ENCODE measurements around the gene KLHL42.
"Not testable (repeated sequence)": the region's sequence is repeated elsewhere in the genome, so short reads cannot be mapped to it uniquely, and the experiment has no call there.

The KLHL42 gene, protein sequence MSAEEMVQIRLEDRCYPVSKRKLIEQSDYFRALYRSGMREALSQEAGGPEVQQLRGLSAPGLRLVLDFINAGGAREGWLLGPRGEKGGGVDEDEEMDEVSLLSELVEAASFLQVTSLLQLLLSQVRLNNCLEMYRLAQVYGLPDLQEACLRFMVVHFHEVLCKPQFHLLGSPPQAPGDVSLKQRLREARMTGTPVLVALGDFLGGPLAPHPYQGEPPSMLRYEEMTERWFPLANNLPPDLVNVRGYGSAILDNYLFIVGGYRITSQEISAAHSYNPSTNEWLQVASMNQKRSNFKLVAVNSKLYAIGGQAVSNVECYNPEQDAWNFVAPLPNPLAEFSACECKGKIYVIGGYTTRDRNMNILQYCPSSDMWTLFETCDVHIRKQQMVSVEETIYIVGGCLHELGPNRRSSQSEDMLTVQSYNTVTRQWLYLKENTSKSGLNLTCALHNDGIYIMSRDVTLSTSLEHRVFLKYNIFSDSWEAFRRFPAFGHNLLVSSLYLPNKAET

DNA sequence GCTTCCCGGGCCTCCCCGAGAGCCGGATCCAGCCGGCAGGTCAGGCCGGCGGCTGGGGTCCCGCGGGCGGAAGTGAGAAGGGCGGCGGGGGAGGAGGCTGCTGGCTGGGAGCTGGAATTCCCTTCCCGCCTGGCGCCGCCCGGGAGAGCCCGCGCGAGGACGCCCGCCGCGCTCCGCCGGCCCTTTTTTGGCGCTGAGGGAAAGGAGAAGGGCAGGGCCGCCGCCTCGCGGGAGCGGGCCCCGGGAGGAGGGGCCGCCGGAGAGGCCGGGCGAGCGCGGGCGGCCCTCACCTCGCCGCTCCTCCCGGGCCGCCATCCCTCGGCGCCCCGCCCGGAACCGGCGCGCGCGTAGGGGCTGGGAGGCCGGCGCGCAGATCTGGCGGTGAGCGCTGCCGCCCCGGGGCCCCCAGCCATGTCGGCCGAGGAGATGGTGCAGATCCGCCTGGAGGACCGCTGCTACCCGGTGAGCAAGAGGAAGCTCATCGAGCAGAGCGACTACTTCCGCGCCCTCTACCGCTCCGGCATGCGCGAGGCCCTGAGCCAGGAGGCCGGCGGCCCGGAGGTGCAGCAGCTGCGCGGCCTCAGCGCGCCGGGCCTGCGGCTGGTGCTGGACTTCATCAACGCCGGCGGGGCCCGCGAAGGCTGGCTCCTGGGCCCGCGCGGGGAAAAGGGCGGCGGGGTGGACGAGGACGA lies at the start of gene KLHL42, which contains the start of gene MANSC4:
TSS of gene KLHL42 (plus strand) at position 314 of the 692 bp plus-strand sequence. CDS start at position 412, 98 bp downstream.
TSS of gene MANSC4 (minus strand) at position 317 of the 692 bp plus-strand sequence. CDS start 8,960 bp downstream, outside the sequence.
- no peak for DNase-seq

DNA sequence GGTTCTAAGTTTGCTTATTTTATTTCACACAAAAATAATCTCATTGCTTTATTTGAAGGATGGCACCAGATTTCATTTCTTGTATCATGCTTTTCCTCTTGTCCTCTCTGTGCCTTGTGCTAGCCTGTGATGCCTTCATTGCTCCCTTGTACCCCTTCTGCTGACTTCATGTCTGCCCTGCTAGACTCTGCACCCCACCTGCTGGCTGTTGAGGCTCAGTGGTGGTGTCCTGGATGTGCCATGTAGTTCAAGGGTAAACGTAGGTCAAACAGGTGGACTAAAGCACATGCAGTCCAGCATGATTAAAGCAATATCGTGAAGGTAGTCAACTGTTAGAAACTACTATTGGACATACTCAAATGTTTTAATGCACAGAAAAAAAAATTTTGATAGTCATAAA lies 47.8 kb upstream of the KLHL42 start:
- DNase-seq, result no peak

DNA sequence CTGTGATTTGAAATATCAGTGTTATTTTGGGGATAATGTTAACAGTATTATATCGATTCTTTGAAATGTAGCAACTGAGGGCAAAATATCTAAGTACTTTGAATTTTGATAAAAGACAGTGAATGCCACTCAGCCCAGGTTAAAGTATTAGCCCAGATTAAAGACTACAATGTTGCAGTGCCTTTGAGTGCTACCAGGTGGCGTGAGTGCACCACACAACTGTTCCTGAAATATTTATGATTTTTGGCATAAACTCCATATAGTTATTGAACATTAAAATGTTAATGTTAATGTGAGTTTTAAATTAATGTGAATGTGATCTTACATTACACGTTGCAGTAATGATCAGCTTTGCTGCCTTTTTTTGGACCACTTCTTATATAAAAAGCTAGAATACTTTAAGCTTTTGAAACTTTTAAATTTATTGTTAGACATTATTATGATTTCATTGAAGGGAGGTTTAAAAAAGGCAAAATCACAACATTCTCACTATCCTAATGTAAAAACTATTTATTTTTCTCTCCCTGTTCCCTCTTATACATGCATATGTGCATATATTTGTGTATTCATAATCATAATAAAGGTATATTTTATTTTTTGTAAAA lies 46.9 kb upstream of the KLHL42 start:
- no peak for DNase-seq

DNA sequence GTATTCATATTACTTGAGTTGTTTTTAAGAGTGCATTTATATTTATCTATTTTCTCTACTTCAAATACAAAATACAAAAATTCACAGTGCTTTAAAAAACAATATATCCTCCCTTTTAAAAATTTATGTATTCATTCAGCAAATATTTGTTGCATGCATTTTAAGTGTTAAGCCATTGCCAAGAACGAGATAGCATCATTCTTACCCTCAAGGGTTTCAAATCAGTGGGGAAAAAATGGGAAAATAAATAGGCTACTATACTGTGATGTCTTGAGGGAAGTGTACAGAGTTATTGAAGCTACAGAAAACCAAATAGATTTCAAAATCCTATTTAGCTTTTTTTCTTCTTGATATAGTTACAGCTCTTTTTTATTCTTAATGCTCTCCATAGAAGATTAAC lies 46.2 kb upstream of the KLHL42 start:
- no peak for DNase-seq

DNA sequence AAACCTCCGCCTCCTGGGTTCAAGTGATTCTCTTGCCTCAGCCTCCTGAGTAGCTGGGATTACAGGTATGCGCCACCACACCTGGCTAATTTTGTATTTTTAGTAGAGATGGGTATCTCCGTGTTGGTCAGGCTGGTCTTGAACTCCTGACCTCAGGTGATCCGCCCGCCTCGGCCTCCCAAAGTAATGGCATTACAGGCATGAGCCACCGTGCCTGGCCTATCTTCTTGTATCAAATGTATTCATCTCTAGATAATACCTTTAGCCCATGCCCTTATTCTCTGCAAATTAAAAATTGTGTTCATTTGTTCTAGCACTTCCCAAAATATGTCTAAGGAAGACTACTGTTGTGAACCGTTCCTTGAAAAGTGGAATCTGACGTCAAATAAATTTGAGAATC lies 45.7 kb upstream of the KLHL42 start:
- DNase-seq, result not testable (repeated sequence)

DNA sequence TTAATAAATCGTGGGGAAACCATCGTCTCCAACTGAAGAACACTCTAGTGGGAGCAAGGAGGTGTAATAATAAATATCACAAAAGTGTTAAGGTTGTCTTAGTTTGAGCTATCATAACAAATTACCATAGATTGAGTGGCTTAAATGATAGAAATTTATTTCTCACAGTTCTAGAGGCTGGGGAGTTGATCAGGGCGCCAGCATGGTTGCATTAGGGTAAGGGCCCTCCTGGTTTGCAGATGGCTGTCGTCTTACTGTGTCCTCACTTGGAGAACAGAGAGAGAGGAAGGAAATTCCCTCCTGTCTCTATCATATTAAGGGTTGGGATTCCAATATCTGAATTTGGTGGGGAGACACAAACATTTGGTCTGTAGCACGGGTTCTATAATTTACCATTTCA lies 36.4 kb upstream of the KLHL42 start:
- DNase-seq, result no peak

DNA sequence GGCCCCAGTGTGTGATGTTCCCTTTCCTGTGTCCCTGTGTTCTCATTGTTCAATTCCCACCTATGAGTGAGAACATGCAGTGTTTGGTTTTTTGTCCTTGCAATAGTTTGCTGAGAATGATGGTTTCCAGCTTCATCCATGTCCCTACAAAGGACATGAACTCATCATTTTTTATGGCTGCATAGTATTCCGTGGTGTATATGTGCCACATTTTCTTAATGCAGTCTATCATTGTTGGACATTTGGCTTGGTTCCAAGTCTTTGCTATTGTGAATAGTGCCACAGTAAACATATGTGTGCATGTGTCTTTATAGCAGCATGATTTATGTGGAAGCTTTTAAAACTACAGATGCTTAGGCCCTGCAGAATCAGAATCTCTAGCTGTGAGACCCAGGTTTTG lies 34.3 kb upstream of the KLHL42 start:
- not testable (repeated sequence) for DNase-seq

DNA sequence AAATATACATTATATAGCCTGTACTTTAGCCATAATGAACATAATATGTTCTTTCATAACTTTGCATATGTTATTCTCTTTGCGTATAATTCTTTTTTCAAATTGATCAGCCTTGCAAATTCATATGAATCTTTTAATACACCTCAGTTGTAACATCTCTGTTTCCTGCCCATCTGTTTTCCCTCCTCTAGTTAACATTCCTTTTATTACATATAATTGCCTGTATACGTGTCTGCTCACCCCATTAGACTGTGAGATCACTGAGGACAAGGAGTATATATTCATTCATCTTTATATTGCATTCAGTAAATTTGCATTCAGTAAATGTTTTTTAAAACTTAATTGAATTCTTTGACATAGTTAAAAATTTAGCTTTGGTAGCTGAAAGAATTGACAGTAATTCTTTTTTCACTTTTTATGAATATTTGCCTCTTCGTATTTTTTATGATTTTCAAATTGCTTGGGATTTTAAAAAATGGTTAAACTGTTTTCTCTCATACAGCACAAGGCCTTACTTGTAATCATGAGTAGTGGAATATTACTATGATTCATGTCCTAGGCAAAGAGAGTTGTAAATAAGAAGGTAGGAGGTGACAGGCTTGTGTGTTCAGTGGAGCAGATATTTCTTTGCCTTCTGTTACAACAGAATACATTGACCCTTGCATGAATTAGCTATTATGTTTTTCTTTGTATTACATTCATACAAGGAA lies 32.8 kb upstream of the KLHL42 start:
- DNase-seq, result no peak

DNA sequence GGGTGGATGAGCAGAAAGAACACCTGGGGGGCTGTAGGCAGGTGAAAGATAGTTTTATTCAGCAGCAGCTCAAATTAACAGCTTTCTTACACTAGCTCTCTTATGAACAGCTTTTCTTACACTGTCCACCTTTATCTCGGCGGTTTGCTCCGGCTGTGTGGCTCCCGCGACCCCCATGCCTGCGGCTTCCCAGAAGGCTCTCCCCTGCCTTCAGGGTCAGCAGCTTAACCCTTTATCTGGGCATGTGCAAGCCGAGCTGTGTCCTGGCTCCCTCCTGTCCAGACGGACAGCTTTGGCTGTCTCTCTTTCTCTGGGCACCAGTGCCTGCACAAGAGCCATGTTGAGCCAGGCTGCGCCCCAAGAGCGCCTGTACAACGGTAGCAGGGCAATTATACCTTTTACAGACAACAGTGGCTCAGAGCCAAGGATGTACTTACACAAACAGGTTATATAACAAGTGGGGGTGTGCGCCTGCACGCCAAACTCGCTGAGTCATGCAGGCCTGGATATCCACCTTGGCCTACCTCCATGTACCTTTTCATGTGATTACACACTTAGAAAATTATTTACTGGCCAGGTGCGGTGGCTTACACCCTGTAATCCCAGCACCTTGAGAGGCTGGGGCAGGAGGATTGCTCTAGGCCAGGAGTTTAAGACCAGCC lies 28.5 kb upstream of the KLHL42 start:
- DNase-seq, result no peak

DNA sequence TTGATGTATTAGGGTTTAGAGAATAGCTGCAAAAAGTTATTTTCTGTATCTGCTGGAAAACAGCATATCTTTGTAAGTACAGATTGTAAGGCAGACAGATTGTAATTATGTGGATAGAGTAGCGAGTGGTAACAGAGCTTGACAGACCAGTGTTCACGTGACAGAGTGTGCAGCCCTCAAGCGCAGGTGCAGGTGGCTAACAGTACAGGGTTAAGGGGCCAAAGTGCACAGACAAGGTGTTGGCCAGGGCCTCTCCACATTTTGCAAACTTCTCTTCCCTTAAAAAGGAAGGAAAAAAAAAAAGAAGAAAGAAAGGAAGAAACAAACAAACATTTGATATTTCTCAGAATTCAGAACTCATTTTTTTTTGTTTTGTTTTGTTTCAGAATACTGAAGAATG lies 25.2 kb upstream of the KLHL42 start:
- no peak for DNase-seq

DNA sequence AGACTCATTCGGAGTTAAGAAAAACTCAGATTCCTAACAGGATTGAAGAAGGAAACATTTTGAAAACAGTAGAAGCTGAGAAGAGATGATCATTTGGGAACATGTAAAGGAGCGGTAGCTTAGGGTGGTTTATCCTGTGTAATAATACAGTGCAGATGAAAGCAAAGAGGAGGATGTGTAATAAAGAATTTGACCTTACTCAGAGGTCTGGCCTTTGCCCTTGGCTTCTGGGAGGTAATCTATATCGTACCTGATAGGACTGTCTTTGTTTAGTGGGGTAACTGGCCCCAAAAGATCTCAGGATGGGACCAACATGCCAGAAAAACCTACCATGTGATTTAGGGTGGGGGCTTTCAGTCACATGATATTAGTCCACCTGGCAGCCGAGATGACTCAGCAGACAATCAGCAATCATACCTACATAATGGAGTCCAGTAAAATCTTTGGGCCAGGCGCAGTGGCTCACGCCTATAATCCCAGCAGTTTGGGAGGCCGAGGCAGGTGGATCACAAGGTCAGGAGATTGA lies 23.3 kb upstream of the KLHL42 start:
- no peak for DNase-seq

DNA sequence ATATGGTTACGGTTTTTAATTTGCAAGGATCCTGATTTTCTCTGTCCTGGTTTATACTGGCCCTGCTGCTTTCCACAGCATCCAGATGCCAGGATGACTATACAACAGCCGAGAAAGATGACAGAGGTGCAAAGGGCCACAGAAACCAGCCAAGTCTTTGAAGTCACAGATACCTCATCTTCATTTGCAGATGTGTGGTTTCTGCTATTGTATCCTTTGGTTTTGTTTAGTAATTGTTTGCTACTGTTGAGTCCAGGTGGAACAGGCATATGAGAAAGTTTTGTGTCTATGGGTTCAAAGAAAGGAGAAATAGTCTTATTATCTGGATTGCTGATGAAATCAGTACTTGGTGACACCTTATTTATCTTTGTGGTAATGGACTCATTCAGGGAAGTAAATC lies 17.3 kb upstream of the KLHL42 start:
- no peak for DNase-seq

DNA sequence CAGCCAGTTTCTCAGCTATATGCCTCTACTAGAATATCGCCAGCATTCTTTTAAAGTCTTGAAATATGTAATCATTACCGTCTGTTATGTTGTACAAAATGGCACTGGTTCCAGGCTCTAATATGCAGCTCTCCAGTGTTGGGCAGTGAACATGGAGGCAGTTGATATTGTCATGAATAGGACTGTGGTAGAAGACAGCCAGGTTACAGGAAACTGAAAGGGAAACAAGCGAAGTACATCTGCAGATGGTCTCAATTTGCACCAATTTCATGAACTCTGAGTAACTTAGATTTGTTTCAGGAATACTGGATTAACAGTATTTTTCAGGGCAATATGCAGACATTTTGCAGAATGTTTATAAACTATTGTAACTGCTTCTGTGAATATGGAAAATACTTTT lies 13.4 kb upstream of the KLHL42 start:
- DNase-seq, result no peak

DNA sequence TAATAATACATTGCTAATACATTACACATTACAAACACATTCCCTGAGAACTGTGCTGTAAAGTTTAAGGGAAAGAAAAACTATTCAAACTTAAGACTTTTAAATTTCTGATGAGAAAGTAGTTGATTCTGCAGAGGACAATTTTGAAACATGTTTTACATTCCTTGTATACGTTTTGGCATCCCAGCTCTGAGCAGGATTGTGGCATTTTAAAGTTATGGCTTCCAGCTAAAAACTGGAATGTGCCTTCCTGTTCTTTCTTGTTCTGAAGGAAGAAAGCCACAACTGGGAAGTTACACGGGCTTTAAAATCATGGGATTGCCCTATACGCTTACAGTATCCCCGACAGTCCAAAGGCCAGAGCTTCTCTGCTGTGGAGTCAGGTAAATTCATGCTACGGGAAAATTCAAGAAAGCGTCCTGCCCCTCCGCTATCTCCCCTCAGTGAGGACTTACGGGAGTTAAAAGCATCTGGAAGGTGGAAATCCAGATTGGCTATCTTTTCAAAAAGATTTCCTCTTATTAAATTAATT lies 10.8 kb upstream of the KLHL42 start:
- no peak for DNase-seq

DNA sequence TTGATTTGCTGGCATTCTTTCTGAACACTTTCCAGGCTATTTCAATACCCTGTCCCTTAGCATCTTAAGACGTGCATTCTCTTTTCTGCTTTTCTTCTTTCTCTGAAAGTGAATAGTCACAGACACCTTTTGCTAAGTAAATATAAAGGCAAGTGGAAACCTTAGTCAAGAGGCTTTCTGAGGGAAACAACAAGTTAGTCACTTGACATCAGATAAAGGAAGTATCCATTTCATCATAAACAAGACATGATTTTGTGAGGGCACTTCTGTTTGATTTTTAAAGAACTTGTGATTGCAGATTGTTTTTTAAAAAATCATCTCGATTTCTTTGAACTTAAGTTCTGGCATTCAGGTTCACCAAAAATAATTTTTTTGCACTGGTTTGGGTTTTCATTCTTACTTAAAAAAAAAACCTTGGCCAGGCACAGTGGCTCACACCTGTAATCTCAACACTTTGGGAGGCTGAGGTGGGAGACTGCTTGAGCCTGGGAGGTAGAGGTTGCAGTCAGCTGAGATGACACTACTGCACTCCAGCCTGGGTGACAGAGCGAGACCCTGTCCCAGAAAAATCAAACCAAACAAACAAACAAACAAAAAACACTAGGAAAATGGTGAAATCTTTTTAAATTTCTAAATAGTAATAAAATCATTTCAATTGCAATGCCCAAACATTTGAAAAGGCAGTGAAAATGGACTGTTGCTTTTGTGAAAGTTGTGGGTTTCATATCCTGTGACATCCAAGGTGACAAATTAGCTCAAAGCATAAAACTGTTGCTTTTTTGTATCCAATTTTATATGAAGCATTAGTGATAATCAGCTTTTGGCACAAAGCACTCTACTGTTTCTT lies 8.3 kb upstream of the KLHL42 start:
- DNase-seq, result no peak

DNA sequence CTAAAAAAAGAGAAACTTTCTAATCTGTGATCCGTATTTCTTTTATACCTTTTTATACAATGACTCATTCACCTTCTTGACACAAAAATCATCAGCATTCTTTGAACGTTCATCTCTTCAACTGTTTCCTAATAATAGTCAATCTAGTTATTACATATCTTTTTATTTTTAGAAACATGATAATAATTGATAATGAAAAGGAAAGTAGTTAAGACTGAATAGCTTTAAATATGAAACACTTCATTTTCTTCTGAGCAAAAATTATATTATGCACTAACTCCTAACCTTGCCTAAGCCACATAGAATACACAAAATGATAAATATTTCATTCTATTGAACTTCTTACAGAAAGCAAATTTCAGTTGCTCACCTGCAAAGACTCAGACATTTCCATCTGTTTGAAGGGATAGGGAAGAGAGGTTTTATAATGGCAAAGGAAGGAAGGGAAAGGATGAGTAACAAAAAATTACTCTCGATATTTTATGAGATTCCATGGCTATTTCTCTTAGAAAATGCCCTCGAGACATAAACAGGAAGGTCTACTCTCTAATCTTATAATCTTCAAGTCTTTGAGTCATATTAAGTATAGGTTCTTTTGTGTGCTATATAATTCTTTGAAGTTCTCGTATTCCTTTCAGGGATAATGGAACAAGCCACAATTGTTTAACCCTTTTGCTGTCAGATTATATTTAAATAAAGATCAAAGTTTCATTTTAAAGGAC lies 7.5 kb upstream of the KLHL42 start:
- DNase-seq, result no peak

DNA sequence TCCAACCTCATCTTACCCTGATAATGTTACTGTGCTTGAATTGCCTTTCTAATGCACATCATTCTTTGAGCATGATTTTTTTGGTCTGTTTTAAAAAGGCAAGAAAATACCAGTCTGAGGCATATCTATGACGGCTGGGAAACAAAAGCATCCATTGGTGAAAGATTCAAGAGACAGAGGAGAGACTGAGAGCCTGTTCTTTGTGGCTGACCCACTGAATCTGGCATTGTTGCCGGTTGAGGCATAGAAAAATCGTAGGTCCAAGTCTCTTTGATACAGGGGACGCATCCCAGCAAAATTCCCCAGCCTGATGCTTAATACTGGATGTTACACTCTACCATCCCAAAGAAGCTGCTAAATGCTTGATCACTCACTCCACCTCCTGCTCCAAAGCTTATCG lies 2.9 kb upstream of the KLHL42 start:
- DNase-seq, result no peak

DNA sequence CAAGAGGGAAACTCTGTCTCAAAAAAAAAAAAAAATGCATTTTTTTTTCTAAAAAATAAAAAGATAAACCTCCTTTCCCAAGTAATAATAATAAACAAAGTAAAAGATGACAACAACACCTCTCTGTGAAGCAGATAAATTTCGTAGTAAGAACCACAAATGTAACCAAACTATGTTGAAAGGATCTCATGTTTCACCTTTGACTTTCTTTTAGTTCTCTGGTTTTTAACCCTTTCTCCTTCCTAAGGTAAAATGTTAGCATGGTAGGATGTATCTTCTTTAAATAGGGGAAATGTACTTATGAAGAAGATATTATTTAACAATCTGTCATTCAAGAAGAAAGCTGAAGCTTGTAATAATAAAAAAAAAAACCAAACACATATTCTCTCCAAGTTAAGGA lies 1.8 kb upstream of the KLHL42 start:
- no peak for DNase-seq

DNA sequence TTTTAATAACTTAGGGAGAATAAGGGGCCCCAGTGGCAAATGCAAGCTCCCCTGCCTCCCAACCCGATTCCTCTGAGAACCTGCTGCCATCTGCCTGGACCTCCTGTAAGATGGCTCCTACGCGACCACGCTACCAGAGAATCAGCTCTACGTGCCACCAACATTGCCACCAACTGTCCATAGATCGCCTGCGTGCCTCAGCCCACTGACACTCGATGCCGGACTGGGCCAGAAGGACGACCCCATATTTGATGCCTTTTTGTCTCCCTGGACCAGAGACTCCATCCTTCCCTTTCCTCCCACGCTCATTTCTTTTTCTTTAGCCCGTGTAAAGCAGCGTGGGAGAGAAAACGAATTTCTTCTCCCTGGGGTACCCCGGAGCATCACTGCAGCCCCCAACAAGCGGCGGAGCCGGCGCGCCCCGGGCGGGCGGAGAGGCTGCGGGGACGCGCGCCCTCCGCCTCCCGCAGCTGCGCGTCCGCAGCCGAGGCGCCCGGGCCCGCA lies 565 bp upstream of the KLHL42 start:
- DNase-seq, result no peak
